H4 (cell line): ENCODE results near the gene KRT35. TPM values are rescaled to one million over a fixed set of nuclear protein-coding genes. Genes with fewer than 3 reads are reported as not detected.
"Not testable (repeated sequence)": the region's sequence is repeated elsewhere in the genome, so short reads cannot be mapped to it uniquely, and the experiment has no call there.

Source experiments
- DNase-seq: peaks from one replicate; pipeline ENCODE4 v3.0.0-alpha.2; 2015; ENCODE audit warnings: low spot score
- total RNA-seq: library from RNA; depleted of rRNA; stranded (reverse); fragments of >200 nt; shearing (Covaris generic); gene quantifications from 2 replicates; pipeline ENCODE4 v1.2.3, GENCODE V29; 2014

The KRT35 gene
- total RNA-seq, 1 experiment from 2014 or later, result not detected

DNA sequence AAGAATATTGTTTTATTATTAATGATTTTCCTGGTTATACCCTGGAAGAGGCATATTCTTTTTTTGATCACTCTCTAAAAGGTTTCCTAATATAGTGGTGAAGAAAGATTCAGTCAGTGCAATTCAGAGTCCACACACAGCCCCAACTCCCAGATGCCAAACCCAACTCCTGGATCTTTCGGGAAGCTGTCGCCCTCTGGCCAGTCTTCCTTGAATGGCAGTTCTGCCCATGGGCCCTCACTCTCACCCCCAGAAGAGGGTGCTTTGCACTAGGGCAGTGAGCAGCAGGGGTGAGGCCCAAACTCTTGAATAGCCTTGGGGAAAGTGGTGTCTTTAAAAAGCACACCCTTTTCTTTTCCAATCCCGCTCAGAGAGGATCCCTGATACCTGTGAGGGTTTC, 24.7 kb downstream of the KRT35 start:
- no peak for DNase-seq

GRCh38 chr17:41455236-41455635, 25.7 kb downstream of the KRT35 start:
- DNase-seq, result no peak

DNA sequence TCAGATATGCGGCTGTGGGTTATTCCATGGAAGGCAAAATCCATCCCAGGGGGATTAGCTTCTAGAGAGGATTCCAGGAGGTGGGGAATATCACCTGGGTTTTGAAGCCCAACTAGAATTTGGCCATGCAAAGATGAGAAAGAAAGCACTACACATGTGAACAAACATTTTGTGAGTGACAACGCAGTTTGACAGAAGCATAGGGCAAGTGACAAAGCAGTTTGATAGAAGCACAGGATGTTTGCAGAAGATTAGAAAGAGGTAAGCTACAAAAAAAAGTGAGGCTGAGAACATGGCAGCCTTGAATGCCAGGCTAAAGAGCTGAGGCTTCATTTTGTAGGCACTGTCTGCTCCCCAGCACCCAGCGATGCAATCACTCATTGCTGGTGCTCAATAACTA, 27.9 kb downstream of the KRT35 start:
- no peak for DNase-seq

DNA sequence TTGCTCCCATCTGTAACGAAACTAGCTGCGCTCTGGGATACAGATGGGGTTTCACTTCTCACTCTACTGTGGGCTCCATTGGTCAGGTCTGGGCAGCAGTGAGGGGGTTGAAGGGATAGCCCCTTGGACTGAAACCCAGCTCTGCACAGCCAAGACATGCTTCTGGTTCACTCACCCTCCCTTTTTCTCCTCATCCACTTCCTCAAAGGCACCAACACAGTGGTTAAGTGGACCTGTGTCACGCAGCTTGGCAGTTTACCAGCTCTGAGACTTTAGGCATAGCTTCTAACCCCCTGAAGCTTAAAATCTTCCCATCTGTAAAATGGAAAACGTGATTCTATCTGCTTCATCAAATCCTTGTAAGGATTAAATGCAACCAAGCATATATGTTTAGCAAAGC, 28.7 kb downstream of the KRT35 start:
- no peak for DNase-seq

GRCh38 chr17:41451154-41451728, 29.7 kb downstream of the KRT35 start:
- no peak for DNase-seq

DNA sequence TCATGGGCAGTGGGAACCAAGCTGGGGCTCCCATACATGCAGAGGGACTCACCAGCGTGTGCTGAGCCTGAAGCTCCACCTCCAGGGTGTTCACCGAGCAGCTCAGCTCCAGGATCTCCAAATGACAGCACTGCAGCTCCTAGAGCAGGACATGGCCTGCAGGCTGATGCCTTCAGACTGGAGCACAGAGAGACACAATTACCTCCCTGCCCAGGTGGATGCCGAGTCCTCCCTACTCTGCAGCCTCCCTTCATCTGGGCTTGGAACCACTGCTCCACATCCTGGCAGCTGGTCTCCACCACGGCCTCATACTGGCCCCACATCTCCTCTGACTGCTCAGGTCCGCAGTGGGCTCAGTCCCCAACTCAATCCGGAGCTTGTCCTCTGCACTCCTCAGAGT, 31.9 kb downstream of the KRT35 start:
- no peak for DNase-seq

GRCh38 chr17:41448506-41448905, 32.4 kb downstream of the KRT35 start:
- DNase-seq, result no peak

DNA sequence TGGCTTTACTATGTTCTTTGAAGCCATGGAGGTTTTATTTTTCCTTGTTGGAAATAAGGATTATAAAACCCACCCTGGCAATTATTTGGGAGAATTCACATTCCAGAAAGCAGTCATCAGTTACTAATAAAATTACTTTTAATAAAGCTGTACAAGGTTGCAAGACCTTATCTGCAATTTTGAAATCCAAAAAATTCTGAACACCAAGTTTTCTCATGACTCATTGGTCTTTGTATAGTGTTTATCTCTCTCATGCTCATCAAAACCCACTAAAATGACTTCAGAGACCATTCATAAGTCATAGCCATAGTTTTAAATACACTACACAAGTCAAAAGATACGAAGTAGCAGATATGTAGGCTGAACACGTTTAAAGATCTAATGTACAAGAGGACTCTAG, 34.1 kb downstream of the KRT35 start:
- no peak for DNase-seq

- DNase-seq, result no peak
Observed at GRCh38 chr17:41444640-41445039, 36.3 kb downstream of the KRT35 start.

GRCh38 chr17:41444186-41444585, 36.8 kb downstream of the KRT35 start:
- no peak for DNase-seq

DNA sequence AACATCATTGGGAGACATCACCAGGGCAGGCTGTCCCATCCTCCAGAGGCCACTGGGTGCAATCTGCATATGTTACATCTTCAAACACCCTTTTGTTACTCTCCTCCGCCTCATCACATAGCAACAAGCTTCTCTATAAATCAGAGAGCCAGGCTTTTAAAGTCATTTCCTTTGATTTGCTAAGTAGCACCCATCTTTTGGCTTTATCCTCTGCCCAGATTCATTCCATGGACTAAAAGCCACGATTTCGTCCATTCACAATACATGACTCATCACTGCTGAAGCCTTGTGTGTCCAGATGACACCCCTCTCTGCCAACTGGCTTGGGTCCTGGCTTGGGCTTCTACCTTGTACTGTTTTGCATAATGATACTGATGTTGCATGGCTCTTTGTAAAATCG, 38.2 kb downstream of the KRT35 start:
- DNase-seq, result no peak

- no peak for DNase-seq
Observed at GRCh38 chr17:41440531-41441033, 40.4 kb downstream of the KRT35 start, which contains the start of gene KRT38. KRT38 (minus strand) TSS chr17:41440983; CDS start chr17:41440921, 62 bp downstream.

GRCh38 chr17:41439375-41439774, 41.6 kb downstream of the KRT35 start:
- DNase-seq, result no peak

DNA sequence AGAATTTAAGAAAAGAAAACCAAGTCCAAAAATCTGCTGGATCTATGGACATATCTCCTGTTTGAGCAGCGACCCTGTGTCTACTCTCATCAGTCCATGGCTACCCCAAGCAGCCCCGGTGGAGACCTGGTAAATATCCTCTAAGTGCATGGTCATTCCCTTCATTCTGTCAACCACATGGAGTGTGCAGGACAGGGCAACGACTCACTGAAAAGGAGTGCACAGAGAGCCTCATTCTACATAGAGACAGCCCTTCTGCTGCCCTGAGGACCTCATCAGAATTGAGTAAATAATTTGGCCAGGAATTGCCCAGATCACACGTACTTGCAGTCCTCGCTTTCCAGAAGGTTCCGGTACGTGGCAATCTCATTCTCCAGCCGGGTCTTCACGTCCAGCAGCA, 43.2 kb downstream of the KRT35 start:
- DNase-seq, result no peak

DNA sequence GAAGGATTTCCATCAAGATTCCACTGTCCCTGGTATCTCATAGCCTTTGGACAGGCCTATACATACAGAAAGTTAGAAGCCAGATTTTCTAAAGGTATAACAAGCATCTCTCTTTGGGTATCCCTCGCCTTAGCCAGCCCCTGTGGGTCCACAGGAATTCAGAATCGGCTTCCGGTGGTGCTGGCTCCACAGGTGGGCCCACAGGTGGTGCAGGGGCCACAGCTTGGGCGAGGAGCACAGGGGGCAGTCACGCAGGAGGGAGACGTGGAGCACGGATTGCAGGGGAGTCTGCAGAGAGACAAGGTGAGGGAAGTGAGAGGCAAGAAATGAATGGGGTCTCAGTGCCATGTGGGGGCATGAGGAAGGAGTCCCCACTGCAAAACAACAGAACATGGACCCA, 43.7 kb downstream of the KRT35 start:
- DNase-seq, result no peak

DNA sequence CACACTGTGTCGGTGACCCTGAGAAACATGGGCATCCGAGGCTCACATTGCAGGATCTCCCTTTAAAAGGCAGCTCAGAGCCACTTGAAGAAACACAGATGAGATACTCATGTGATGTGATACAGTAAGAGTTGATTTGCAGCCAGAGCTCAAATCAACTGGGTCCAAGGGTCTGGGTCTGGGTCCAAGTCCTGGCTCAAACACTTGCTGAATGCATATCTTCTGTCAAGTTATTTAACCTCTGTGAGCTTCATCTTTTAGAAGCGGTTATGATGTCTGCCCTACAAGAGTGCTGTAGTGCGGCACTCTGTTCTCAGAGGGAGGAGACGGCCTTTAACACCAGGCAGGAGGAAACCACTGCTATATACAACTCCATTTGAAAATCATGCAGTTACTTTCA, 46.5 kb downstream of the KRT35 start:
- no peak for DNase-seq

GRCh38 chr17:41434005-41434404, 46.9 kb downstream of the KRT35 start:
- DNase-seq, result no peak

- DNase-seq, result no peak
Observed at GRCh38 chr17:41433586-41433985, 47.4 kb downstream of the KRT35 start.

DNA sequence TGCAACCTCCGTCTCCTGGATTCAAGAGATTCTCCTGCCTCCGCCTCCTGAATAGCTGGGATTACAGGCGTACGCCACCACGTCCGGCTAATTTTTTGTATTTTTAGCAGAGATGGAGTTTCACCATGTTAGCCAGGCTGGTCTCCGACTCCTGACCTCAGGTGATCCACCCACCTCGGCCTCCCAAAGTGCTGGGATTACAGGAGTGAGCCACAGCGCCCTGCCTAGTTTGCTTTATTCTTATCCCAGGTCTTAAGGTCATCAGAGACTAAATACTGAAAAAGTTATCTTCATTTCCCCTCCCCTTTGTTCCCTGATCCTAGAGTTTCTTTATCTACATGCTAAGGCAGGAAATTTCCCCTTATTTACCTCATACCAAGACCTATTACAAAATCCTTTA, 50.6 kb downstream of the KRT35 start:
- DNase-seq, result not testable (repeated sequence)

DNA sequence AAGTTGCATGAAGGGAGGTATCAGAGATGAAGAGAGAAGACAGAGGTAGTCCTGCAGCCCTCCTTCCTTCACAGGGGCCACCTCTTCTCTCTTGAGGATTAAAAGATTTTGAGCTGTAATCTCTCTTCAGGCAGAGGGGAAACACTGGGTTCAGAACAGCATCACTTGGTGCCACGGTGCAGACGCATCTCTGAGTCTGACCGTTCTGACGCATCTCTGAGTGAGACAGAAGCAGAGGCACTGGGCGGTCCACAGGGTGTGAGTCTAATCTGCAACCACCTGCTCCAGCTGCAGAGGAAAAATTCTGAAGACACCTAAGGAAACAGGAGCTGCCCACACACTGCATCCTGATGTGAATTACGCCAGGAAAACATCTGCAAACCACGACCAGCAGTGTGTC, 51.3 kb downstream of the KRT35 start:
- DNase-seq, result no peak

DNA sequence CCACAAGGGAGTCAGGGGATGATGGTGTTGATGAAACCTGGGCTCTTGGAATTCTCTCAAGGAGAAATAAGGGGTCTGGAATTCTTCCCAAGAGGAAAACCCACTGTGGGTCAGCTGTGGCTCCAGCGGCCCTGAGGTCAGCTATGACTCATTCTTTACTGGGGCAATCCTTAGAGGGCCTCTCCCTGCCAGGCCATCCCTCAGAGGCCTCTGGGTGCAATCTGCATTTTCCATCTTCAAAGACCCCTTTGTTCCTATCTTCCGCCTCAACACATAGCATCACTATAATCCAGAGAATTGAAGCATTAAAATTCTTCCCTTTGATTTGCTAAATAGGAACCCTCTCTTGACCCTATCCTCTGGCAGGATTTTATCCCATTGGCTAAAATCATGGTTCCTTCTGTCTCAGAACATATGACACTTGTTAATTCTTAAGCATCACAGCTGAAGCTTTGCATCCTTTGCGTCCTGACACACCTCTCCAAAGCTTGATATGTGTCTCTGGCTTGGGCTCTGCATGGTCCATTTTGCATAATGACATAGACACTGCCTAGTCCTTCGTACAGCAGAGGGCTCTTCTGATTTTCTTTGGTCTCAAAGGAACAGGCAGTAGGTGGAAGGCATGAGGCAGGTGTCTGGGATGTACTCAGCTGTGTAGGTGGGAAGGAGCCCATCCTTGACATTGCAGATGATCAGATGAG, 52.2 kb downstream of the KRT35 start:
- no peak for DNase-seq
